Measurements from ENCODE around the gene SCGB1A1.

DNA sequence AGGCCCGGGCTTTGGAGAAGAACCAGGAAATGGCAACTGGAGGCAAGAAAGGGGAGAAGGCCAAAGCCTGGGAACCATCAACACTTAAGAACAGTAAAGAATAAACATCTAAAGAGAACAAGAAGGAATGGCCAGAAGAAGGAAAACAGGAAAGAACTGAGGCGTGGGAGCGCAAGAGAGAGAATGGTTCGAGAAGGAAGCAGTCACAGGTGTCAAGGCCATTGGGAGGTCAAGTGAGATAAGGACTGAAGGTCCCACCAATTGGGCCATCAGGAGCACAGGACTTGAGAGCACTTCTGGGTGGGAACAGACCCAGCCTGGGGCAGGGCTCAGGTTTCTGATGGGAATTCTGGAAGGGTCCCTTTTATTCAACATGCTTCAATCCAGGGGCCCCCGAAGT lies 697 bp upstream of the SCGB1A1 start:
- TF ChIP-seq YY1 (IDR thresholded peaks at IDR 0.05; ENCODE audit: insufficient read depth, insufficient read length) (no peak), SUZ12 (IDR thresholded peaks at IDR 0.05; ENCODE audit: extremely low read depth, insufficient read depth, insufficient read length) (no peak)
